SJSA1 (cell line): ENCODE measurements around the gene OTC. TPM values are rescaled to one million over a fixed set of nuclear protein-coding genes. Genes with fewer than 3 reads are reported as not detected.

Experiments used
- DNase-seq, 2 experiments: peaks; one replicate each; pipeline ENCODE4 v3.0.0-alpha.2; 2015 to 2020; ENCODE audit warnings: low spot score in 2 of 2, low read depth in 1 of 2
- H3K27ac ChIP-seq: fragments of 250-450 bp; sonication (Bioruptor Pico); 2 replicates; pipeline ENCODE4 v1.5.1; 2020; ENCODE audit warnings: mild to moderate bottlenecking, moderate library complexity
- H3K27me3 ChIP-seq: fragments of 250-450 bp; sonication (Bioruptor Pico); replicated peaks from 2 replicates; pipeline ENCODE4 v1.5.1; 2020; ENCODE audit warnings: mild to moderate bottlenecking, moderate library complexity
- H3K36me3 ChIP-seq: fragments of 250-450 bp; sonication (Bioruptor Pico); 2 replicates; pipeline ENCODE4 v1.5.1; 2020; ENCODE audit warnings: mild to moderate bottlenecking
- H3K4me1 ChIP-seq: fragments of 250-450 bp; sonication (Bioruptor Pico); replicated peaks from 2 replicates; pipeline ENCODE4 v1.6.1; 2021; ENCODE audit warnings: mild to moderate bottlenecking
- H3K4me3 ChIP-seq: fragments of 250-450 bp; sonication (Bioruptor Pico); 2 replicates; pipeline ENCODE4 v1.5.1; 2020; ENCODE audit warnings: mild to moderate bottlenecking
- H3K9me3 ChIP-seq: fragments of 250-450 bp; sonication (Bioruptor Pico); replicated peaks from 2 replicates; pipeline ENCODE4 v1.5.1; 2020; ENCODE audit warnings: mild to moderate bottlenecking
- total RNA-seq: library from RNA; depleted of rRNA; stranded (reverse); fragments of >200 nt; shearing (Covaris generic); gene quantifications from 2 replicates; pipeline ENCODE4 v1.2.3, GENCODE V29; 2014

The OTC gene
- total RNA-seq, 1 experiment from 2014 or later = not detected

DNA sequence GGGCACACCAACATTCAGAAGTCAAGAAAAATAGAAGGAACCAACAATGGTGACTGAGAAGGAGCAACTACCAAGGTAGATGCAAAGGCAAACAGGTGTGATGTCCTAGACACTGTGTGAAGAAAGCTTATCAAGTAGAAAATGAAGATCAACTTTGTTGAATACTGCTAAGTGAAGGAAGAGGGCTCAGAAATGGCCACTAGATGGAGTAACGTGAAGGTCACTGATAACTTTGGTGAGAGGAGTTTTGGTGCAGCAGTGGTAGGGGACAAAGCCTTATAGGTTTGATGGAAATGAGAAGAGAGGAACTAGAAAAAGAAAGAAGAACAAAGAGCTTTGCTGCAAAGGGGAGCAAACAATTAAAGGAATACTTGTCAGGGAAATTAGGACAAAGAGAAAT is 23.5 kb downstream of the OTC start:
- Histone ChIP-seq H3K36me3 (no peaks in the 10 kb centered on the region), H3K27ac (no peak overlapping the region), H3K4me1 (no peaks in the 10 kb centered on the region), H3K9me3 (no peaks in the 10 kb centered on the region), H3K4me3 (no peak overlapping the region), H3K27me3 (no peaks in the 10 kb centered on the region)
- no peak for DNase-seq

DNA sequence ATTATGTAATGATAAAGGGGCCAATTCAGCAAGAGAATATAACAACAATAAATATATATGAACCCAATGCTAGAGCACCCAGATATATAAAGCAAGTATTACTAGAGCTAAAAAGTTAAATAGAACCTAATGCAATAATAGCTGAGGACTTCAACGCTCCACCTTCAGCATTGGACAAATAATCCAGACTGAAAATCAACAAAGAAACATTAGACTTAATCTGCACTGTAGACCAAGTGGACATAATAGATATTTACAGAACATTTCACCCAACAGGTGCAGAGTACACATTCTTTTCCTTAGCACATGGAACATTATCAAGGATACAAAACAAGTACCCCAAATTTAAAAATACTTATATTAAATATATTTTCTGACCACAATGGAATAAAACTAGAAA is 24.3 kb downstream of the OTC start:
- no peaks in the 10 kb centered on the region for H3K4me1 ChIP-seq
- H3K27ac ChIP-seq = no peak overlapping the region
- no peak for DNase-seq
- H3K4me3 ChIP-seq = no peak overlapping the region
- H3K9me3 ChIP-seq = no peaks in the 10 kb centered on the region
- H3K36me3 ChIP-seq = no peaks in the 10 kb centered on the region
- H3K27me3 ChIP-seq = no peaks in the 10 kb centered on the region

GRCh38 chrX:38379088-38379487 is 26.7 kb downstream of the OTC start:
- Histone ChIP-seq H3K27me3 (no peaks in the 10 kb centered on the region), H3K27ac (no peak overlapping the region), H3K4me3 (no peak overlapping the region), H3K36me3 (no peaks in the 10 kb centered on the region), H3K4me1 (no peaks in the 10 kb centered on the region), H3K9me3 (no peaks in the 10 kb centered on the region)
- no peak for DNase-seq

- Histone ChIP-seq H3K27ac (no peak overlapping the region), H3K4me1 (no peaks in the 10 kb centered on the region), H3K36me3 (no peaks in the 10 kb centered on the region), H3K27me3 (no peaks in the 10 kb centered on the region), H3K9me3 (no peaks in the 10 kb centered on the region), H3K4me3 (no peak overlapping the region)
- no peak for DNase-seq
These were observed 30.3 kb downstream of the OTC start for GRCh38 chrX:38382663-38383062.

DNA sequence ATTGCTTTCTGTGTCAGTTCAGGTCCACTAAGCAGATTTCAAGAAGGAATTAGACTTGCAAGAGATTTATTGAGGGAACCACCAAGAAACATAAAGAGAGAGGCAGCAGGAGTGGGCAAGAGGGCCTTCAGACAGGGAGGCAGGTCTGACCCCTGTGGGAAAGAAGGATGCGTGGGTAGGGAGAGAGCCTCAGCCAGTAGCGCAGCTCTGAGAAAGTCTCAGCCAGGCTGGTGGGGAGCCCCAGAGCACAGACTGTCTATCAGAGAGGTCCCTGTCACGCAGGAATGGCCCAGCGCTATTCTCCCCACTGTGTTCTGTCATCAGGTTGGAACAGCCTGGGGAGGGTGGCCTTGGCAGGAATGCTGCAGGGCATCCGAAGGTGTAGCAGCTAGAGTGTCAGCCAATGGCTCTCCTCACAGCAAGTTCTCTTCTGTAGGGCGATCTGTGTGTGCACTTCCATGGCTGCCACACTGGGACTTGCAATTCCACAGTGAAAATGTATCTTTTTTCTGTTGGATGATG is 48.0 kb downstream of the OTC start:
- H3K27me3 ChIP-seq = no peaks in the 10 kb centered on the region
- H3K4me1 ChIP-seq = no peaks in the 10 kb centered on the region
- H3K36me3 ChIP-seq = no peaks in the 10 kb centered on the region
- H3K9me3 ChIP-seq = no peaks in the 10 kb centered on the region
- no peak for DNase-seq
- no peak overlapping the region for H3K27ac ChIP-seq
- H3K4me3 ChIP-seq = no peak overlapping the region

DNA sequence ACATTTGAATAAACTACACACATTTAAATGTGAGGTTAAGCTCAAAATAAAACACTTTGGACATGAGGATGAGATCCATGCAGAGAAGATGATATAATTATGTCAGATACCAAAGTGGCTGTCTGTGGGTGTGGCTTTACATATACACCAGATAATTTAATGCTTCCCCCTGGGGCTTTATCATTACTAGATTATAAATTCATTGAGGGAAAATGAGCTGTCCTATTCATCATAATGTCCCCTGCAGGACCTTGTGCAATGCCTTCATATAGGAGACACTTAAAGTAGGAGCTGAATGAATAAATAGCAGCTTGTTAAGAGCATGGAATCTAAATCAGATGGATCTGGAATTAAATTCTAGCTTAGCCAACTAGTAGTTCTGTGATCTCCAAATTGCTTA is 49.7 kb downstream of the OTC start:
- no peaks in the 10 kb centered on the region for H3K9me3 ChIP-seq

GRCh38 chrX:38403834-38404233 is 51.4 kb downstream of the OTC start:
- H3K27me3 ChIP-seq = no peaks in the 10 kb centered on the region
- H3K4me1 ChIP-seq = no peaks in the 10 kb centered on the region
- no peaks in the 10 kb centered on the region for H3K36me3 ChIP-seq
- no peaks in the 10 kb centered on the region for H3K9me3 ChIP-seq
- H3K27ac ChIP-seq = no peak overlapping the region
- no peak for DNase-seq
- H3K4me3 ChIP-seq = no peak overlapping the region

More for the DNA sequence above, 49.7 kb downstream of the OTC start:
- Histone ChIP-seq H3K4me1 (no peaks in the 10 kb centered on the region), H3K27ac (no peak overlapping the region), H3K27me3 (no peaks in the 10 kb centered on the region), H3K4me3 (no peak overlapping the region), H3K36me3 (no peaks in the 10 kb centered on the region)
- DNase-seq = no peak

DNA sequence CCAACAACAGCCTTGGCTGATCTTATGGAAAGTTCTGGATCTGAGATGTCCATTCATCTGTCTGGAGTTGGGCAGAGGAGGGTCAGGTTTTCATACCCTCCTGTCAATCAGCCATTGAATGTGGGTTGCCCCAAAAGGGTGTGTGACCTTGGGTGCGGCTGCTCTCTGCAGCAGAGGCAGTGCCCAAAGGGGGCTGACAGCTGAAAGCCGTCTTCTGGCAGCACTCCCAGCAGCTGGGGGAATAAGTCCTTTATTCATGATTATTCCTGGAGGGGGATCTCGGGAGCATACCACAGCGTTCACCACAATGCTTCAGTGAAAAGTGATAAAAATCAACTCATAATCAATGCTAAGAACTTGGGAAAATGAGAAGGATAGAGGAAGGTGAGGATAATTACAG is 54.7 kb downstream of the OTC start:
- Histone ChIP-seq H3K36me3 (no peaks in the 10 kb centered on the region), H3K9me3 (no peaks in the 10 kb centered on the region), H3K27ac (no peak overlapping the region), H3K27me3 (no peaks in the 10 kb centered on the region), H3K4me3 (no peak overlapping the region), H3K4me1 (no peaks in the 10 kb centered on the region)
- no peak for DNase-seq

DNA sequence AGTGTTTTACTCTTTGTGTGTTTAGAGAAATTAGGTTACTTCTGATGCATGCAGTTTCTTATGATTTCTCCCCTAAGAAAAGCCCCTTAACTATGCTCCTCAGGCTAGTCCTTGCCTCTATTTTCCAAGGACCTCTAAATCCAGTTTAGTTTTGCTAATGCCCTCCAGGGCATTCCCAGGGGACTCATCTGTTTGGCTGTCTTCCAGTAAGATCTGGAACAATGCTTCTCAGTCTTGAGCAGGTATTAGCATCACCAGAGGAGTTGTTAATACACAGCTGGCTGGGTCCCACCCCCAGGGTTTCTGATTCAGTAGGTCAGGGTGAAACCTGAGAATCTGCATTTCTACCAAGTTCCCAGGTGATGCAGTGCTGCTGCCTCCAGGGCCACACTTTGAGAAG is 56.9 kb downstream of the OTC start:
- DNase-seq = no peak
- Histone ChIP-seq H3K4me1 (no peaks in the 10 kb centered on the region), H3K9me3 (no peaks in the 10 kb centered on the region), H3K36me3 (no peaks in the 10 kb centered on the region), H3K27ac (no peak overlapping the region), H3K27me3 (no peaks in the 10 kb centered on the region), H3K4me3 (no peak overlapping the region)

DNA sequence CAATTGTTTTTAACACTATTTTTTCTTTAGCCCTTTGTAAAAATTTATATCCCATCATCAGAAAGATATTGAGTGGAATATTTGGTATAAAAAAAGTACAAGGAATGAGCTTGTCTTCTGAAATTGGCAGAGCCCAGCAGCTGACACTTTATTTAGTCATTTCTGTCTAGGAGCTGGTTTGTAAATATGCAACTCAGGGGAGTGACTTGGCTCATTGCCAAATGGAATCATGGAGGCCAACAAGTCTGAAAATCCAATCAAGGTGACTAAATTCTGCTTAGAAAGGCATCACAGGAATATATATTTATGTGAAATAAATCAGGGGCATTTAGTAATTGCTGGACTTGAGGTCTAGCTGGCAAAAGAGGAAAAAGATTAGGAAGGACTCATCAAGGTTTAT is 74.4 kb downstream of the OTC start:
- Histone ChIP-seq H3K9me3 (no peaks in the 10 kb centered on the region), H3K36me3 (no peaks in the 10 kb centered on the region), H3K4me1 (no peaks in the 10 kb centered on the region), H3K27ac (no peak overlapping the region), H3K27me3 (no peaks in the 10 kb centered on the region), H3K4me3 (no peak overlapping the region)
- DNase-seq = no peak

DNA sequence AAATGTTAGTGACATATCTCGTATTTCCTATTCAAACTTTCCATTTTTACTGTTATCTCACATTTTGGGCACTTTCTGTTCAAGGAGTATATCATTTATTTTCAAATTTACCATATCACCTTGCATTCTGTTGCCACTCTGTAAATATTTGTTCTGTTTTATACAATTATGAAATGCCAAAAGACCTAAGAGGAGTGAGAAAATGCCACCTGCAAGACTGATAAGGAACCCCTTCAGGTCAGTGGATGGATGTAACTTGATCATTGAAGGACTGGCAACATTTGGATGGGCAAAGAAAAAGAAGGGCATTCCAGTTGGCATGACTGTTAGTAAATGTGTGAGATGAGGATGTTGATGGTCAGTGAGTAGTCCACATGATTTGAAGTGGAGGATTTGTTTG is 79.1 kb downstream of the OTC start:
- Histone ChIP-seq H3K4me1 (no peaks in the 10 kb centered on the region), H3K27ac (no peak overlapping the region), H3K9me3 (no peaks in the 10 kb centered on the region), H3K4me3 (no peak overlapping the region), H3K36me3 (no peaks in the 10 kb centered on the region), H3K27me3 (no peaks in the 10 kb centered on the region)
- no peak for DNase-seq

GRCh38 chrX:38435130-38435529 is 82.7 kb downstream of the OTC start:
- H3K4me1 ChIP-seq = no peaks in the 10 kb centered on the region
- H3K27ac ChIP-seq = no peak overlapping the region
- no peaks in the 10 kb centered on the region for H3K36me3 ChIP-seq
- H3K9me3 ChIP-seq = no peaks in the 10 kb centered on the region
- no peak overlapping the region for H3K4me3 ChIP-seq
- no peaks in the 10 kb centered on the region for H3K27me3 ChIP-seq
- DNase-seq = no peak

- Histone ChIP-seq H3K27me3 (no peaks in the 10 kb centered on the region), H3K4me1 (no peaks in the 10 kb centered on the region), H3K36me3 (no peaks in the 10 kb centered on the region), H3K4me3 (no peak overlapping the region), H3K9me3 (no peaks in the 10 kb centered on the region), H3K27ac (no peak overlapping the region)
- DNase-seq = no peak
These were observed 84.7 kb downstream of the OTC start for GRCh38 chrX:38437093-38437492.

GRCh38 chrX:38438321-38438720 is 85.9 kb downstream of the OTC start:
- H3K4me1 ChIP-seq = no peaks in the 10 kb centered on the region
- H3K9me3 ChIP-seq = no peaks in the 10 kb centered on the region
- H3K4me3 ChIP-seq = no peak overlapping the region
- H3K27me3 ChIP-seq = no peaks in the 10 kb centered on the region
- H3K27ac ChIP-seq = no peak overlapping the region
- H3K36me3 ChIP-seq = no peaks in the 10 kb centered on the region
- DNase-seq = no peak

- Histone ChIP-seq H3K9me3 (no peaks in the 10 kb centered on the region), H3K36me3 (no peaks in the 10 kb centered on the region), H3K27ac (no peak overlapping the region), H3K4me3 (no peak overlapping the region), H3K27me3 (no peaks in the 10 kb centered on the region), H3K4me1 (no peaks in the 10 kb centered on the region)
- no peak for DNase-seq
These were observed 100.2 kb downstream of the OTC start for GRCh38 chrX:38452603-38453002.
